Lower lobe of right lung (tissue), 2 donors: ENCODE results near the gene RGS16. TPM values are rescaled to one million over a fixed set of nuclear protein-coding genes. Genes with fewer than 3 reads are reported as not detected.

Experiments used
- ATAC-seq, 2 donors: fragments of 200-7000 bp; cut with Tn5 transposase; one replicate each; pipeline ENCODE4 v1.9.1; 2020 to 2022; ENCODE audit warnings: mild to moderate bottlenecking in 2 of 2, moderate library complexity in 2 of 2
- DNase-seq: peaks from one replicate; pipeline ENCODE4 v3.0.0-alpha.2; 2020
- H3K27ac ChIP-seq: fragments of 200-600 bp; one replicate; pipeline ENCODE4 v1.8.0; 2022
- H3K27me3 ChIP-seq: fragments of 200-600 bp; one replicate; pipeline ENCODE4 v1.8.0; 2022; ENCODE audit warnings: low read depth
- H3K36me3 ChIP-seq: fragments of 200-600 bp; one replicate; pipeline ENCODE4 v1.8.0; 2022; ENCODE audit warnings: mild to moderate bottlenecking
- H3K4me1 ChIP-seq: fragments of 200-600 bp; one replicate; pipeline ENCODE4 v1.8.0; 2022
- H3K4me3 ChIP-seq: fragments of 200-600 bp; one replicate; pipeline ENCODE4 v1.8.0; 2022; ENCODE audit warnings: mild to moderate bottlenecking
- H3K9me3 ChIP-seq: fragments of 200-600 bp; one replicate; pipeline ENCODE4 v1.8.0; 2022
- intact Hi-C: fragments of 100-400 bp; cut with DNase I; formaldehyde crosslinking; loops from one replicate; pipeline ENCODE4 v1.11.0; 2022
- total RNA-seq: library from RNA; stranded (reverse); fragmentation: NEBNext Ultra II Directional; extraction: Animal tissue kit (Norgen Biotek cat#: 25700); gene quantifications from one replicate; pipeline ENCODE4 v1.2.1, GENCODE V29; 2021
- TF ChIP-seq, protein P1 (sequence below): fragments of 200-600 bp; IDR thresholded peaks from one replicate; pipeline ENCODE4 v1.8.0; 2022; ENCODE audit warnings: antibody characterized with exemption, mild to moderate bottlenecking
- donor health status: DM: no; HTN: yes; CAD: no; lungs with severe emphysema.

The RGS16 gene
- total RNA-seq, 1 donor from 2014 or later, result 14.6 TPM

DNA sequence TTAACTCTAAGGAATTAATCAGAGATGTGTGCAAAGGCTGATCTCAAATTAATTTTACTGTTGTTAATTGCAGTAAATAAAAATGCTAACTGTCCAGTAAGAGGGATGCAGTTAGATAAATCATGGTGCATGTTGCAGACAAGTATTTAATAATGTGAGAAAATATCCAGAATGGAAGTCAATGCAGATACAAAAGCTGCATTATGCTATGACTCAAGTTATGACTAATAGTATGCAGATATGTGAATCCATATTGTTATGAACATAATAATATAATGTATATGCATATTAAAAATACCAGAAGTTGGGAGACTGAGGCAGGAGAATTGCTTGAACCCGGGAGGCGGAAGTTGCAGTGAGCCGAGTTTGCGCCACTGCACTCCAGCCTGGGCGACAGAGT, 36.6 kb downstream of the RGS16 start:
- intact Hi-C loops, result no loop called here
- no peaks in the 10 kb centered on the region for H3K9me3 ChIP-seq
- DNase-seq, result no peak
- peaks cover under 1% of the 10 kb centered on the region for H3K36me3 ChIP-seq
- no peaks in the 10 kb centered on the region for H3K4me1 ChIP-seq
- no peaks in the 10 kb centered on the region for H3K27me3 ChIP-seq
- no peak overlapping the region for H3K4me3 ChIP-seq
- TF ChIP-seq, protein P1, sequence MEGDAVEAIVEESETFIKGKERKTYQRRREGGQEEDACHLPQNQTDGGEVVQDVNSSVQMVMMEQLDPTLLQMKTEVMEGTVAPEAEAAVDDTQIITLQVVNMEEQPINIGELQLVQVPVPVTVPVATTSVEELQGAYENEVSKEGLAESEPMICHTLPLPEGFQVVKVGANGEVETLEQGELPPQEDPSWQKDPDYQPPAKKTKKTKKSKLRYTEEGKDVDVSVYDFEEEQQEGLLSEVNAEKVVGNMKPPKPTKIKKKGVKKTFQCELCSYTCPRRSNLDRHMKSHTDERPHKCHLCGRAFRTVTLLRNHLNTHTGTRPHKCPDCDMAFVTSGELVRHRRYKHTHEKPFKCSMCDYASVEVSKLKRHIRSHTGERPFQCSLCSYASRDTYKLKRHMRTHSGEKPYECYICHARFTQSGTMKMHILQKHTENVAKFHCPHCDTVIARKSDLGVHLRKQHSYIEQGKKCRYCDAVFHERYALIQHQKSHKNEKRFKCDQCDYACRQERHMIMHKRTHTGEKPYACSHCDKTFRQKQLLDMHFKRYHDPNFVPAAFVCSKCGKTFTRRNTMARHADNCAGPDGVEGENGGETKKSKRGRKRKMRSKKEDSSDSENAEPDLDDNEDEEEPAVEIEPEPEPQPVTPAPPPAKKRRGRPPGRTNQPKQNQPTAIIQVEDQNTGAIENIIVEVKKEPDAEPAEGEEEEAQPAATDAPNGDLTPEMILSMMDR, result no peak
- H3K27ac ChIP-seq, result no peak overlapping the region
- ATAC-seq, result no peak

- Histone ChIP-seq H3K27me3 (no peaks in the 10 kb centered on the region), H3K9me3 (no peaks in the 10 kb centered on the region), H3K4me1 (no peaks in the 10 kb centered on the region), H3K27ac (no peak overlapping the region), H3K4me3 (no peak overlapping the region), H3K36me3 (no peaks in the 10 kb centered on the region)
- intact Hi-C loops, result no loop called here
- TF ChIP-seq, protein P1, result no peak
- no peak for ATAC-seq
- DNase-seq, result no peak
Observed at GRCh38 chr1:182565537-182565936, 38.7 kb downstream of the RGS16 start.

DNA sequence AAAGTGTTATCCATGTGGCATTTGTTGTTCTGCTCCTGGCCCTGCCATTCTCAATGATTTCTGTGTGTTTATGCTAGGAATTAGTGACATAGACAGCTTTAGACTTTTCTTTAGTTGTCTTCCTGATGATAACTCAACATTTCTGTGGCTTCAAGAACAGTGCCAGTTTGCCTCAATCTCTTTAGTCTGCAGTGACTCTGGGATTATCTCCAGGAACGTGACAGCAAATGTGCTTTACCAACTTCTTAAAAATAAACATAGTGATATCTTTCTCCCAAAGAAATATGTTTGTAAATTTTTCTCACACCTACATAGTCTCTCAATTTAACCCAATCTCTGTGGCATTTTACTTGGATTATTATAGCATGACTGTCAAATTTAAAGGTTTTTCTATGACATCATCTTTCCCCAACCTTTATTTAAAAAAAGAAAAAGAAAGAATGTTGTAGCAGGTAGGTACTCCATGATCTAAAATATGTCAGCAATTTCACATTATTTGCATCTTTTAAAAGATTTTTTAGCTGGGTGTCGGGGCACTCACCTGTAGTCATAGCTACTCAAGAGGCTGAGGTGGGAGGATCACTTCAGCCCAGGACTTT, 39.7 kb downstream of the RGS16 start:
- H3K36me3 ChIP-seq, result no peaks in the 10 kb centered on the region
- no peak for DNase-seq
- TF ChIP-seq, protein P1, result no peak
- H3K27me3 ChIP-seq, result no peaks in the 10 kb centered on the region
- no peak overlapping the region for H3K4me3 ChIP-seq
- H3K4me1 ChIP-seq, result no peaks in the 10 kb centered on the region
- no peak overlapping the region for H3K27ac ChIP-seq
- no peaks in the 10 kb centered on the region for H3K9me3 ChIP-seq
- no peak for ATAC-seq
- intact Hi-C loops, result no loop called here

DNA sequence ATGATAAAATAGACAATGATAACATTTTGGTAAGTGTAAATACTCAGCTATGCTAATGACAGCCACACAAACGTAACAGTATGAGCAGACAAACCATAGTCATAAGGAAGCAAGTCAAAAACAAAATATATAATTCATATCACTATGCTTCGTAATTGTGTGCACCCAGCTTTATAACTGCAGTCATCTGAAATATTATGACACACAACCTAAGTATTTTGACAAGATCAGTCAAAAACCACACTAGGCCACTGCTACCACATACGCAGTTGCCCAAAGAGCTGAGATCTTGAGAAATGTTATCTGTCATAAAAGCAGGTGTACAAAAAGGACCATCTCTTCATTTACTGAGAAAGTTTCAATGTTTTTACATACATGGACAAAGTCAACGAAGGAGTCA, 41.1 kb downstream of the RGS16 start:
- H3K27me3 ChIP-seq, result no peaks in the 10 kb centered on the region
- TF ChIP-seq, protein P1, result no peak
- ATAC-seq (no peak), DNase-seq (no peak)
- no peaks in the 10 kb centered on the region for H3K4me1 ChIP-seq
- intact Hi-C loops, result no loop called here
- no peaks in the 10 kb centered on the region for H3K9me3 ChIP-seq
- no peaks in the 10 kb centered on the region for H3K36me3 ChIP-seq
- H3K27ac ChIP-seq, result no peak overlapping the region
- no peak overlapping the region for H3K4me3 ChIP-seq

GRCh38 chr1:182561456-182561855, 42.7 kb downstream of the RGS16 start:
- Histone ChIP-seq H3K4me3 (no peak overlapping the region), H3K9me3 (no peaks in the 10 kb centered on the region), H3K27me3 (no peaks in the 10 kb centered on the region), H3K4me1 (no peaks in the 10 kb centered on the region), H3K27ac (no peak overlapping the region), H3K36me3 (no peaks in the 10 kb centered on the region)
- DNase-seq, result no peak
- no peak for ATAC-seq
- intact Hi-C loops, result no loop called here
- TF ChIP-seq, protein P1, result no peak
